HEK293T (cell line): Measurements from ENCODE around the gene MRPL18.

Experiments used
- CTCF ChIA-PET: fragments of 350-600 bp; formaldehyde crosslinking; extraction: SDS; loops from one replicate; lab custom pipeline; 2021; ENCODE audit warnings: antibody characterized with exemption, inconsistent platforms; lab: Yijun Ruan, JAX
- POLR2A ChIA-PET: fragments of 350-600 bp; formaldehyde crosslinking; extraction: SDS; loops from one replicate; lab custom pipeline; 2020; ENCODE audit warnings: antibody characterized with exemption, inconsistent platforms; lab: Yijun Ruan, JAX
- DNase-seq: peaks from one replicate; pipeline ENCODE4 v3.0.0; 2012; ENCODE audit warnings: mixed read lengths; ENCODE audit errors: extremely low spot score
- ARNT ChIP-seq: fragments of 450-650 bp; IDR thresholded peaks from 2 replicates; pipeline ENCODE4 v1.6.1; 2017; ENCODE audit warnings: mild to moderate bottlenecking
- BHLHE40 ChIP-seq: fragments of 450-650 bp; IDR thresholded peaks from 2 replicates; pipeline ENCODE4 v1.6.1; 2016; ENCODE audit warnings: mild to moderate bottlenecking, moderate library complexity, borderline replicate concordance
- CTBP1 ChIP-seq: fragments of 450-650 bp; IDR thresholded peaks from 2 replicates; pipeline ENCODE4 v1.6.1; 2016; ENCODE audit warnings: borderline replicate concordance
- ELF4 ChIP-seq: fragments of 450-650 bp; IDR thresholded peaks from 2 replicates; pipeline ENCODE4 v1.6.1; 2017; ENCODE audit warnings: antibody characterized with exemption
- FOXA1 ChIP-seq: fragments of 450-650 bp; IDR thresholded peaks from 2 replicates; pipeline ENCODE4 v1.6.1; 2016; ENCODE audit warnings: mild to moderate bottlenecking
- FOXK2 ChIP-seq: fragments of 450-650 bp; IDR thresholded peaks from 2 replicates; pipeline ENCODE4 v1.6.1; 2016; ENCODE audit warnings: mild to moderate bottlenecking
- FOXM1 ChIP-seq: fragments of 450-650 bp; IDR thresholded peaks from 2 replicates; pipeline ENCODE4 v1.6.1; 2017; ENCODE audit warnings: mild to moderate bottlenecking, borderline replicate concordance
- HDGF ChIP-seq: fragments of 450-650 bp; IDR thresholded peaks from 2 replicates; pipeline ENCODE4 v1.6.1; 2017; ENCODE audit warnings: antibody characterized with exemption, borderline replicate concordance
- L3MBTL2 ChIP-seq: fragments of 450-650 bp; conservative IDR thresholded peaks from 2 replicates; pipeline ENCODE4 v1.6.1; 2016; ENCODE audit warnings: mild to moderate bottlenecking
- LEF1 ChIP-seq: fragments of 450-650 bp; IDR thresholded peaks from 2 replicates; pipeline ENCODE4 v1.6.1; 2017; ENCODE audit warnings: mild to moderate bottlenecking, borderline replicate concordance
- NFRKB ChIP-seq: fragments of 450-650 bp; IDR thresholded peaks from 2 replicates; pipeline ENCODE4 v1.6.1; 2016; ENCODE audit warnings: mild to moderate bottlenecking, moderate library complexity
- PKNOX1 ChIP-seq: fragments of 450-650 bp; IDR thresholded peaks from 2 replicates; pipeline ENCODE4 v1.6.1; 2016
- SP1 ChIP-seq: fragments of 450-650 bp; IDR thresholded peaks from 2 replicates; pipeline ENCODE4 v1.6.1; 2017
- SUZ12 ChIP-seq: fragments of 450-650 bp; IDR thresholded peaks from 2 replicates; pipeline ENCODE4 v1.6.1; 2016; ENCODE audit warnings: mild to moderate bottlenecking
- TARDBP ChIP-seq: fragments of 450-650 bp; IDR thresholded peaks from 2 replicates; pipeline ENCODE4 v1.6.1; 2016
- ZNF384 ChIP-seq: fragments of 450-650 bp; IDR thresholded peaks from 2 replicates; pipeline ENCODE4 v1.6.1; 2016

Gene MRPL18

GRCh38 chr6:159772196-159772595 is 18.1 kb upstream of the MRPL18 start:
- no peak for DNase-seq
- TF ChIP-seq TARDBP (no peak), L3MBTL2 (no peak)
- POLR2A ChIA-PET, result interaction anchor here (1.1 to 1.5 kb wide), 2 partner anchors 10 to 17 kb away, joined by 3 read pairs; partner anchors contain the start of genes ACAT2 and TCP1
- CTCF ChIA-PET, result no interaction called here

GRCh38 chr6:159777240-159777904 is 12.9 kb upstream of the MRPL18 start:
- CTCF ChIA-PET, result no interaction called here
- DNase-seq, result no peak
- POLR2A ChIA-PET, result interaction anchor here (0.7 to 1.2 kb wide), 3 partner anchors 11 to 15 kb away, joined by 3 to 8 read pairs (median 5); partner anchors contain the start of genes ACAT2, MRPL18 and TCP1
- TF ChIP-seq SUZ12 (no peak), TARDBP (no peak), BHLHE40 (no peak)

GRCh38 chr6:159778131-159778530 is 12.1 kb upstream of the MRPL18 start:
- TF ChIP-seq L3MBTL2 (no peak), ELF4 (no peak), PKNOX1 (no peak), SP1 (no peak), ZNF384 (no peak)
- POLR2A ChIA-PET, result interaction anchor here (0.7 to 1.5 kb wide), 3 partner anchors 11 to 12 kb away, joined by 5 to 9 read pairs (median 8); partner anchors contain the start of genes MRPL18 and TCP1
- CTCF ChIA-PET, result no interaction called here
- no peak for DNase-seq

- DNase-seq, result no peak
- POLR2A ChIA-PET, result interaction anchor here (1.1 to 1.5 kb wide), 2 partner anchors 11 to 17 kb away, joined by 3 to 9 read pairs; partner anchors contain the start of genes ACAT2, MRPL18 and TCP1
- TF ChIP-seq ZNF384 (no peak), ARNT (no peak), FOXM1 (no peak), L3MBTL2 (no peak), FOXA1 (no peak), ELF4 (no peak), CTBP1 (no peak), NFRKB (no peak), PKNOX1 (no peak), BHLHE40 (no peak), SP1 (no peak), HDGF (no peak), SUZ12 (no peak), LEF1 (no peak), TARDBP (no peak), FOXK2 (no peak)
- CTCF ChIA-PET, result no interaction called here
Measured at GRCh38 chr6:159778542-159779103, 11.6 kb upstream of the MRPL18 start.

- CTCF ChIA-PET, result interaction anchor here (0.6 kb wide), 1 partner anchor 638 kb away, joined by 4 read pairs; no protein-coding TSS in a partner anchor
Measured at GRCh38 chr6:159788276-159788675, 2.0 kb upstream of the MRPL18 start.

More at GRCh38 chr6:159788276-159788675, 2.0 kb upstream of the MRPL18 start:
- DNase-seq, result no peak
- POLR2A ChIA-PET, result interaction anchor here (1.0 to 5.2 kb wide), 9 partner anchors 14 to 94 kb away, joined by 3 to 97 read pairs (median 3); partner anchors contain the start of genes ACAT2 and WTAP
- TF ChIP-seq PKNOX1, result no peak
- TF ChIP-seq SP1, result no peak
- no peak for TF ChIP-seq CTBP1
- no peak for TF ChIP-seq HDGF
- TF ChIP-seq ELF4, result no peak
- no peak for TF ChIP-seq L3MBTL2
- no peak for TF ChIP-seq FOXK2
- TF ChIP-seq BHLHE40, result no peak
- TF ChIP-seq ARNT, result no peak
- TF ChIP-seq NFRKB, result no peak
- TF ChIP-seq LEF1, result no peak
- no peak for TF ChIP-seq FOXM1
- TF ChIP-seq ZNF384, result no peak
- no peak for TF ChIP-seq TARDBP
- no peak for TF ChIP-seq FOXA1
- no peak for TF ChIP-seq SUZ12
